ENCODE results near the gene RIT1.
"Not testable (repeated sequence)": the region's sequence is repeated elsewhere in the genome, so short reads cannot be mapped to it uniquely, and the experiment has no call there.

DNA sequence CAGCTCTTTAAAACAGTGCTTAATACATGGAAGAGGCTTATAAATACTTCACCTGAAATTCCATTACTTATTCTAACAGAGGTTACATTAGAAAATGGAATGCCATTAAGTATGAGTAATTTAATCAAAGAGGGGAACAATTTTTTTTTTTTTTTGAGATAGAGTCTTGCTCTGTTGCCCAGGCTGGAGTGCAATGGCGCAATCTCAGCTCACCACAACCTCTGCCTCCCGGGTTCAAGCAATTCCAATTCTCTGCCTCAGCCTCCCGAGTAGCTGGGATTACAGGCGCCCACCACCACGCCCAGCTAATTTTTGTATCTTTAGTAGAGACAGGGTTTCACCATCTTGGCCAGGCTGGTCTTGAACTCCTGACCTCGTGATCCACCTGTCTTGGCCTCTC, 15.5 kb downstream of the RIT1 start:
- not testable (repeated sequence) for TF ChIP-seq YY1 (IDR thresholded peaks at IDR 0.05; ENCODE audit: insufficient read depth, insufficient read length); ZNF274 (IDR thresholded peaks at IDR 0.05; ENCODE audit: low read depth, low read length); SUZ12 (IDR thresholded peaks at IDR 0.05; ENCODE audit: extremely low read depth, insufficient read depth, insufficient read length)

All from NT2/D1 (cell line).